Peyer's patch (tissue), 4 donors: ENCODE data around the gene SULT1A2. TPM values are rescaled to one million over a fixed set of nuclear protein-coding genes. Genes with fewer than 3 reads are reported as not detected.
"Not testable (repeated sequence)": the region's sequence is repeated elsewhere in the genome, so short reads cannot be mapped to it uniquely, and the experiment has no call there.

Source experiments
- DNase-seq, 3 donors: peaks; one replicate each; pipeline ENCODE4 v3.0.0-alpha.2; 2017 to 2019
- H3K27ac ChIP-seq, 4 donors: fragments of 200-600 bp; sonication (generic); one replicate each; pipeline ENCODE4 v1.5.1; 2016 to 2019
- H3K27me3 ChIP-seq, 2 donors: fragments of 200-600 bp; sonication (generic); one replicate each; pipeline ENCODE4 v1.5.1; 2019
- H3K36me3 ChIP-seq, 3 donors: fragments of 200-600 bp; sonication (generic); one replicate each; pipeline ENCODE4 v1.5.1; 2016 to 2019
- H3K4me1 ChIP-seq, 4 donors: fragments of 200-600 bp; sonication (generic); one replicate each; pipeline ENCODE4 v1.5.1; 2016 to 2019
- H3K4me3 ChIP-seq, 4 donors: fragments of 200-600 bp; sonication (generic); 1 replicate in 3 of 4; 2 replicates in 1 of 4; pipeline ENCODE4 v1.5.1; 2016 to 2019; ENCODE audit warnings: mild to moderate bottlenecking in 1 of 4
- H3K9me3 ChIP-seq, 4 donors: fragments of 200-600 bp; sonication (generic); one replicate each; pipeline ENCODE4 v1.5.1; 2016 to 2019; ENCODE audit warnings: mild to moderate bottlenecking in 1 of 4
- CTCF ChIP-seq, 6 experiments: fragments of 450-650 bp in 4 of 6; fragments of 200-600 bp in 2 of 6; sonication (generic) in 1 of 6; IDR thresholded peaks; one replicate each; pipeline ENCODE4 v1.5.1; 2017 to 2019; ENCODE audit warnings: antibody characterized with exemption in 6 of 6, mild to moderate bottlenecking in 3 of 6, moderate library complexity in 1 of 6
- POLR2A ChIP-seq, 2 donors: fragments of 450-650 bp; IDR thresholded peaks; one replicate each; pipeline ENCODE4 v1.5.1; 2017; ENCODE audit warnings: antibody characterized with exemption in 2 of 2, mild to moderate bottlenecking in 2 of 2, moderate library complexity in 2 of 2
- total RNA-seq, 4 donors: library from RNA; depleted of rRNA; stranded (reverse); fragments of >200 nt; gene quantifications; one replicate each; pipeline ENCODE4 v1.1.0, GENCODE V29; 2016

SULT1A2 gene
- total RNA-seq, 4 donors from 2014 or later: 26.4 to 241 (median 178) TPM

GRCh38 chr16:28546626-28547025 is 50.2 kb downstream of the SULT1A2 start:
- no peaks in the 10 kb centered on the region for H3K9me3 ChIP-seq
- H3K36me3 ChIP-seq: no peaks in the 10 kb centered on the region
- H3K27me3 ChIP-seq: no peaks in the 10 kb centered on the region
- no peak overlapping the region for H3K4me3 ChIP-seq
- no peak overlapping the region for H3K27ac ChIP-seq
- peaks cover 0 to 14% (median 2%) of the 10 kb centered on the region in 4 donors for H3K4me1 ChIP-seq
- no peak for DNase-seq
- TF ChIP-seq CTCF (IDR thresholded peaks at IDR 0.05): no peak
- no peak for TF ChIP-seq POLR2A (IDR thresholded peaks at IDR 0.05)

- not testable (repeated sequence) for H3K27me3 ChIP-seq, DNase-seq, H3K36me3 ChIP-seq, H3K4me3 ChIP-seq, H3K27ac ChIP-seq, H3K9me3 ChIP-seq
- peaks cover 0 to 15% (median 2%) of the 10 kb centered on the region in 4 donors for H3K4me1 ChIP-seq
These were observed 50.9 kb downstream of the SULT1A2 start for GRCh38 chr16:28545964-28546363.

- no peak for DNase-seq
- no peaks in the 10 kb centered on the region for H3K9me3 ChIP-seq
- H3K27ac ChIP-seq: no peak overlapping the region
- no peak for TF ChIP-seq CTCF (IDR thresholded peaks at IDR 0.05)
- no peak for TF ChIP-seq POLR2A (IDR thresholded peaks at IDR 0.05)
- H3K4me1 ChIP-seq: peaks cover 0 to 15% (median 2%) of the 10 kb centered on the region in 4 donors
- H3K4me3 ChIP-seq: no peak overlapping the region
- no peaks in the 10 kb centered on the region for H3K36me3 ChIP-seq
- H3K27me3 ChIP-seq: no peaks in the 10 kb centered on the region
These were observed 51.9 kb downstream of the SULT1A2 start for GRCh38 chr16:28544998-28545397.

- peak overlapping the region in 2 of 4 donors; percentile 8 to 24 for H3K4me3 ChIP-seq
- H3K27me3 ChIP-seq: no peaks in the 10 kb centered on the region
- TF ChIP-seq POLR2A (IDR thresholded peaks at IDR 0.05) (peak in 1 of 2 donors; percentile 51), CTCF (IDR thresholded peaks at IDR 0.05) (no peak)
- no peaks in the 10 kb centered on the region for H3K9me3 ChIP-seq
- no peaks in the 10 kb centered on the region for H3K36me3 ChIP-seq
- H3K4me1 ChIP-seq: peaks cover 0 to 16% (median 2%) of the 10 kb centered on the region in 4 donors
- peak in 2 of 3 donors; percentile 68 to 80 for DNase-seq
- peak overlapping the region in 3 of 4 donors; percentile 66 to 84 (median 83) for H3K27ac ChIP-seq
These were observed 53.8 kb downstream of the SULT1A2 start for GRCh38 chr16:28543072-28543471.

- no peaks in the 10 kb centered on the region for H3K27me3 ChIP-seq
- no peaks in the 10 kb centered on the region for H3K36me3 ChIP-seq
- H3K27ac ChIP-seq: peak overlapping the region in 3 of 4 donors; percentile 66 to 84 (median 83)
- no peaks in the 10 kb centered on the region for H3K9me3 ChIP-seq
- DNase-seq: no peak
- peak overlapping the region in 2 of 4 donors; percentile 8 to 24 for H3K4me3 ChIP-seq
- peaks cover 0 to 16% (median 2%) of the 10 kb centered on the region in 4 donors for H3K4me1 ChIP-seq
- TF ChIP-seq POLR2A (IDR thresholded peaks at IDR 0.05) (no peak), CTCF (IDR thresholded peaks at IDR 0.05) (no peak)
These were observed 54.2 kb downstream of the SULT1A2 start for GRCh38 chr16:28542646-28543045.

Other genes with a start within 250 kb of the SULT1A2 start
- gene NPIPB6, start 233.5 kb downstream of the SULT1A2 start, total RNA-seq: 10 to 100 TPM in 3 of 4 donors, not detected in 1; 11.4 to 20.6 (median 16.8) TPM
- 100 to 1,000 TPM; 146 to 217 (median 216) TPM for gene EIF3CL, start 193.2 kb downstream of the SULT1A2 start, total RNA-seq
- gene NPIPB7, start 124.7 kb downstream of the SULT1A2 start, total RNA-seq: not detected
- 10 to 100 TPM; 47.0 to 83.6 (median 73.3) TPM for gene CLN3, start 105.0 kb downstream of the SULT1A2 start, total RNA-seq
- gene APOBR, start 102.4 kb downstream of the SULT1A2 start, total RNA-seq: 10 to 100 TPM; 11.9 to 25.2 (median 14.6) TPM
- not detected for gene IL27, start 90.2 kb downstream of the SULT1A2 start, total RNA-seq
- 10 to 100 TPM in 1 of 4 donors, 1 to 10 TPM in 3; 1.6 to 11.9 (median 6.3) TPM for gene NUPR1, start 58.1 kb downstream of the SULT1A2 start, total RNA-seq
- 100 to 1,000 TPM in 1 of 4 donors, 10 to 100 TPM in 3; 27.3 to 117 (median 45.6) TPM for gene SGF29, start 43.1 kb downstream of the SULT1A2 start, total RNA-seq
- 100 to 1,000 TPM; 120 to 959 (median 337) TPM for gene SULT1A1, start 13.0 kb upstream of the SULT1A2 start, total RNA-seq
- gene NPIPB8, start 41.0 kb upstream of the SULT1A2 start, total RNA-seq: 1 to 10 TPM in 2 of 4 donors, under 1 TPM in 1, not detected in 1; 0.85 to 2.1 (median 1.3) TPM
- 100 to 1,000 TPM; 157 to 700 (median 233) TPM for gene EIF3C, start 114.4 kb upstream of the SULT1A2 start, total RNA-seq
- 10 to 100 TPM in 1 of 4 donors, 1 to 10 TPM in 1, not detected in 2; 3.9 to 22.2 TPM for gene NPIPB9, start 154.7 kb upstream of the SULT1A2 start, total RNA-seq
- 100 to 1,000 TPM in 3 of 4 donors, 10 to 100 TPM in 1; 93.9 to 208 (median 160) TPM for gene ATXN2L, start 225.9 kb upstream of the SULT1A2 start, total RNA-seq
- 100 to 1,000 TPM; 125 to 157 (median 131) TPM for gene TUFM, start 249.3 kb upstream of the SULT1A2 start, total RNA-seq